H1 (cell line): Measurements from ENCODE around the gene PHOSPHO2. TPM values are rescaled to one million over a fixed set of nuclear protein-coding genes. Genes with fewer than 3 reads are reported as not detected.
"Not testable (repeated sequence)": the region's sequence is repeated elsewhere in the genome, so short reads cannot be mapped to it uniquely, and the experiment has no call there.

Source experiments
- CTCF ChIA-PET: fragments of 300-600 bp; sonication (Branson Sonifier 250); formaldehyde crosslinking; loops from one replicate; lab custom pipeline; 2021; ENCODE audit not compliant: partially characterized antibody; lab: Charles Lee
- POLR2A ChIA-PET: fragments of 300-600 bp; sonication (Branson Sonifier 250); formaldehyde crosslinking; loops from one replicate; lab custom pipeline; 2021; ENCODE audit warnings: inconsistent platforms; ENCODE audit not compliant: partially characterized antibody; lab: Charles Lee
- DNase-seq, 2 experiments: peaks; one replicate each; pipeline versions ENCODE4 v3.0.0 to v3.0.0-alpha.2; 2010 to 2022; ENCODE audit warnings: low spot score in 2 of 2, low read depth in 1 of 2, mixed read lengths in 1 of 2
- FAIRE-seq: peaks from 2 replicates; lab custom pipeline; 2011; peaks lifted over from hg19 to GRCh38; lab: Jason Lieb, UNC
- H2AFZ ChIP-seq: 2 replicates; pipeline ENCODE4 v1.8.1; 2012; ENCODE audit warnings: low read length, inconsistent platforms
- H2AK5ac ChIP-seq: 2 replicates; pipeline ENCODE4 v1.6.1; 2013; ENCODE audit warnings: low read depth, low read length
- H2BK120ac ChIP-seq: replicated peaks from 2 replicates; pipeline ENCODE3; 2013; ENCODE audit warnings: low read depth, low read length, inconsistent platforms
- H2BK12ac ChIP-seq: 2 replicates; pipeline ENCODE4 v1.6.1; 2013; ENCODE audit warnings: low read depth, low read length
- H2BK15ac ChIP-seq: 2 replicates; pipeline ENCODE4 v1.6.1; 2013; ENCODE audit warnings: low read length
- H2BK20ac ChIP-seq: 2 replicates; pipeline ENCODE4 v1.6.1; 2013; ENCODE audit warnings: low read length
- H2BK5ac ChIP-seq: 2 replicates; pipeline ENCODE4 v1.6.1; 2013; ENCODE audit warnings: low read depth, low read length
- H3K14ac ChIP-seq: 2 replicates; pipeline ENCODE4 v1.6.1; 2013; ENCODE audit warnings: inconsistent platforms; ENCODE audit not compliant: insufficient read length
- H3K18ac ChIP-seq: 2 replicates; pipeline ENCODE4 v1.6.1; 2013; ENCODE audit warnings: low read length; ENCODE audit errors: extremely low read depth
- H3K23ac ChIP-seq: 2 replicates; pipeline ENCODE4 v1.6.1; 2013; ENCODE audit warnings: inconsistent platforms; ENCODE audit not compliant: insufficient read length
- H3K23me2 ChIP-seq: 2 replicates; pipeline ENCODE4 v1.6.1; 2013; ENCODE audit warnings: low read depth, low read length
- H3K27ac ChIP-seq: 2 replicates; pipeline ENCODE4 v1.6.1; 2011; ENCODE audit warnings: low read depth, low read length, inconsistent platforms
- H3K27me3 ChIP-seq, 4 experiments: replicated peaks in 1 of 4; 1 replicate in 1 of 4; 2 replicates in 3 of 4; pipeline versions ENCODE4 v1.6.1 to v1.8.1; 2011 to 2013; ENCODE audit warnings: low read length in 3 of 4, mild to moderate bottlenecking in 3 of 4, inconsistent platforms in 2 of 4, mixed read lengths in 2 of 4, moderate library complexity in 1 of 4; ENCODE audit not compliant: control insufficient read depth in 3 of 4, insufficient read depth in 3 of 4; ENCODE audit errors: extremely low read depth in 1 of 4
- H3K36me3 ChIP-seq, 4 experiments: 2 replicates each; pipeline versions ENCODE4 v1.6.1 to v1.8.1; 2011 to 2013; ENCODE audit warnings: mild to moderate bottlenecking in 4 of 4, low read length in 3 of 4, moderate library complexity in 2 of 4, control low read depth in 1 of 4, inconsistent platforms in 1 of 4; ENCODE audit not compliant: insufficient read depth in 4 of 4, control insufficient read depth in 2 of 4
- H3K4ac ChIP-seq: replicated peaks from 2 replicates; pipeline ENCODE3; 2013; ENCODE audit warnings: low read length, low read depth, mixed read lengths, inconsistent platforms; ENCODE audit not compliant: insufficient read length
- H3K4me1 ChIP-seq, 4 experiments: replicated peaks in 1 of 4; 1 replicate in 1 of 4; 2 replicates in 3 of 4; pipeline versions ENCODE4 v1.6.1 to v1.8.1; 2011 to 2013; ENCODE audit warnings: low read length in 3 of 4, inconsistent platforms in 2 of 4, mixed read lengths in 1 of 4; ENCODE audit not compliant: insufficient read depth in 4 of 4, control insufficient read depth in 3 of 4
- H3K4me2 ChIP-seq, 2 experiments: 2 replicates each; pipeline versions ENCODE4 v1.6.1 to v1.8.1; 2011 to 2013; ENCODE audit warnings: low read depth in 2 of 2, low read length in 2 of 2, control low read depth in 1 of 2, inconsistent platforms in 1 of 2, mild to moderate bottlenecking in 1 of 2; ENCODE audit not compliant: insufficient read depth in 1 of 2
- H3K4me3 ChIP-seq, 4 experiments: fragments of 200-600, 300-600 bp in 1 of 4; sonication (generic), shearing (Covaris generic), sonication (Bioruptor Twin) in 1 of 4; 2 replicates each; pipeline versions ENCODE4 v1.5.1 to v1.8.1; 2011 to 2016; ENCODE audit warnings: low read length in 4 of 4, low read depth in 3 of 4, control low read depth in 2 of 4, inconsistent platforms in 2 of 4, mild to moderate bottlenecking in 2 of 4, mixed read lengths in 1 of 4, moderate library complexity in 1 of 4; ENCODE audit not compliant: insufficient read depth in 2 of 4; ENCODE audit errors: extremely low read depth in 1 of 4
- H3K56ac ChIP-seq: replicated peaks from 2 replicates; pipeline ENCODE3; 2013; ENCODE audit warnings: low read depth, mild to moderate bottlenecking, mixed read lengths, low read length, inconsistent platforms; ENCODE audit not compliant: insufficient read length
- H3K79me1 ChIP-seq: 2 replicates; pipeline ENCODE4 v1.6.1; 2013; ENCODE audit warnings: low read depth, low read length, control low read depth
- H3K79me2 ChIP-seq, 2 experiments: 2 replicates each; pipeline versions ENCODE4 v1.6.1 to v1.8.1; 2012 to 2013; ENCODE audit warnings: low read length in 2 of 2, mild to moderate bottlenecking in 2 of 2, inconsistent platforms in 1 of 2; ENCODE audit not compliant: insufficient read depth in 2 of 2, control insufficient read depth in 1 of 2
- H3K9ac ChIP-seq, 4 experiments: replicated peaks in 1 of 4; 1 replicate in 1 of 4; 2 replicates in 3 of 4; pipeline versions ENCODE4 v1.6.1 to v1.8.1; 2011 to 2013; ENCODE audit warnings: low read depth in 3 of 4, low read length in 3 of 4, control low read depth in 2 of 4, mild to moderate bottlenecking in 2 of 4, moderate library complexity in 2 of 4, inconsistent platforms in 1 of 4; ENCODE audit errors: extremely low read depth in 1 of 4
- H3K9me3 ChIP-seq, 2 experiments: 2 replicates each; pipeline versions ENCODE4 v1.6.1 to v1.8.1; 2012 to 2013; ENCODE audit warnings: mild to moderate bottlenecking in 2 of 2, moderate library complexity in 2 of 2, control low read depth in 1 of 2, inconsistent platforms in 1 of 2, low read depth in 1 of 2, low read length in 1 of 2, mixed read lengths in 1 of 2; ENCODE audit not compliant: insufficient read depth in 2 of 2
- H4K20me1 ChIP-seq, 2 experiments: replicated peaks in 1 of 2; 2 replicates each; pipeline versions ENCODE3 to v1.8.1; 2011 to 2013; ENCODE audit warnings: inconsistent platforms in 2 of 2, low read length in 2 of 2, mild to moderate bottlenecking in 1 of 2; ENCODE audit not compliant: insufficient read depth in 2 of 2, control insufficient read depth in 1 of 2
- H4K5ac ChIP-seq: 2 replicates; pipeline ENCODE4 v1.6.1; 2013; ENCODE audit warnings: low read length, low read depth, mixed read lengths, inconsistent platforms; ENCODE audit not compliant: insufficient read length
- H4K8ac ChIP-seq: 2 replicates; pipeline ENCODE4 v1.8.0; 2013; ENCODE audit warnings: mild to moderate bottlenecking, moderate library complexity, low read length, inconsistent platforms; ENCODE audit not compliant: insufficient read depth; ENCODE audit errors: extremely low read depth
- H4K91ac ChIP-seq: replicated peaks from 2 replicates; pipeline ENCODE3; 2013; ENCODE audit warnings: low read length, mixed read lengths, inconsistent platforms; ENCODE audit not compliant: insufficient read length
- EZH2 ChIP-seq: fragments of 200-600 bp; sonication (generic); IDR thresholded peaks from 2 replicates; pipeline ENCODE4 v1.7.1; 2012; ENCODE audit warnings: low read depth, mild to moderate bottlenecking, moderate library complexity, low read length, inconsistent platforms; ENCODE audit not compliant: severe bottlenecking
- JUN ChIP-seq: IDR thresholded peaks from 2 replicates; pipeline ENCODE4 v1.6.1; 2011; ENCODE audit warnings: low read depth, mild to moderate bottlenecking, improper control_type of control experiment, low read length
- SIX5 ChIP-seq: IDR thresholded peaks from 2 replicates; pipeline ENCODE4 v1.6.1; 2011; ENCODE audit warnings: mild to moderate bottlenecking, low read depth, low read length
- SP1 ChIP-seq: IDR thresholded peaks from 2 replicates; pipeline ENCODE4 v1.6.1; 2011; ENCODE audit warnings: low read depth, low read length
- TBP ChIP-seq: IDR thresholded peaks from 2 replicates; pipeline ENCODE4 v1.6.1; 2011; ENCODE audit warnings: low read depth, low read length, improper control_type of control experiment
- WGBS, 2 experiments: shearing (Covaris generic) in 1 of 2; methylation state at CpG; one replicate each; pipeline versions ENCODE4 v1.1.6 to v1.1.7; 2013 to 2015; ENCODE audit warnings: low lambda C conversion rate in 2 of 2, mixed read lengths in 2 of 2, inconsistent platforms in 1 of 2, low coverage in 1 of 2, missing lambda C conversion rate in 1 of 2; ENCODE audit not compliant: insufficient replicate concordance in 2 of 2, insufficient coverage in 1 of 2, insufficient read length in 1 of 2; ENCODE audit errors: extremely low coverage in 1 of 2, missing lambda C conversion rate in 1 of 2; 5-methylcytosine and 5-hydroxymethylcytosine counted together
- polyA plus RNA-seq, 7 experiments: library from polyadenylated mRNA; depleted of rRNA in 3 of 7; stranded (reverse) in 5 of 7; unstranded in 2 of 7; fragments of >200 nt in 5 of 7; fragments of 200-250 nt in 2 of 7; gene quantifications; 1 replicate in 5 of 7; 2 replicates in 1 of 7; 4 replicates in 1 of 7; pipeline versions ENCODE4 v1.2.1 to v1.2.3, GENCODE V29; 2011 to 2013; ENCODE audit warnings: missing spikeins in 2 of 7, mixed read lengths in 2 of 7
- total RNA-seq: library from RNA; stranded (reverse); fragmentation: NEBNext Ultra II Directional; extraction: Animal tissue kit (Norgen Biotek cat#: 25700); gene quantifications from 2 replicates; pipeline ENCODE4 v1.2.1, GENCODE V29; 2021

PHOSPHO2 gene
- total and polyA plus RNA-seq, 2 of the 8 experiments (the other 6 are each of a cell fraction or from before 2014, with no cell fraction given): 2.4 to 8.5 TPM

DNA sequence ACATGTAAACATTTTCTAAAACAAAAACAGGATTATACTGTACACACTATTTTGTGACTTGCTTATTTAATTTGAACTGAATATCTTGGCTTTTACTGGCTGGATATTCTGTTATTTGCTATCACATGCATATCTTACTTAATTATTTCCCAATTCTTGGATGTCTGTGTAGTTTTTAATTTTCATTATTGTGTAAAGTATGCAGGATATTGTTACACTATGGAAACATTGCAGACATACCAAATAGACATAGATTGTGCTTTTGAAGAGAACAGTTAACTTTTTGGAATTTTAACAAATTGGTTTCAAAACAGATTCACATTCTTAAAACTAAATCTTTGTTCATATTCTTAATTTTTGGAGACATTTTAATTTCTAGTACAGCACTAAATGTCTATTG is 2.1 kb downstream of the PHOSPHO2 start (continued):
- TF ChIP-seq JUN: no peak
- TF ChIP-seq TBP: no peak
- no peak for TF ChIP-seq SP1
- no peak for TF ChIP-seq SIX5
- no peak for TF ChIP-seq EZH2

DNA sequence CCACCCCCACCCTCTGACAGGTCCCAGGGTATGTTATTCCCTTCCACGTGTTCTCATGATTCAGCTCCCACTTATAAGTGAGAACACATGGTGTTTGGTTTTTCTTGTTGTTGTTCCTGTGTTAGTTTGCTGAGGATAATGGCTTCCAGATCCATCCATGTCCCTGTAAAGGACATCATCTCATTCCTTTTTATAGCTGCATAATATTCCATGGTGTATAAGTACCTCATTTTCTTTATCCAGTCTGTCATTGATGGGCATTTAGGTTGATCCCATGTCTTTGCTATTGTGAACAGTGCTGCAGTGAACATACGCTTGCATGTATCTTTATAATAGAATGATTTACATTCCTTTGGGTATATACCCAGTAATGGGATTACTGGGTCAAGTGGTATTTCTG is 4.9 kb downstream of the PHOSPHO2 start:
- H3K23me2 ChIP-seq, H3K4me3 ChIP-seq, H2BK120ac ChIP-seq, H3K27ac ChIP-seq, DNase-seq, H3K56ac ChIP-seq, H3K27me3 ChIP-seq, H2AFZ ChIP-seq, H4K5ac ChIP-seq, H4K20me1 ChIP-seq, H3K4me1 ChIP-seq, CTCF ChIA-PET, H3K79me1 ChIP-seq, H3K79me2 ChIP-seq, FAIRE-seq, H3K4me2 ChIP-seq, H3K9ac ChIP-seq, H2BK5ac ChIP-seq, H2AK5ac ChIP-seq, H3K14ac ChIP-seq, H3K4ac ChIP-seq, H3K23ac ChIP-seq, H3K18ac ChIP-seq, H2BK20ac ChIP-seq, H2BK12ac ChIP-seq, H2BK15ac ChIP-seq, H3K9me3 ChIP-seq, H4K91ac ChIP-seq, H4K8ac ChIP-seq: not testable (repeated sequence)
- POLR2A ChIA-PET: interaction anchor here (0.8 kb wide), 2 partner anchors 35 to 114 kb away, joined by 3 read pairs; no protein-coding TSS in a partner anchor
- peaks cover 0 to 24% (median 0%) of the 10 kb centered on the region in 4 experiments; a peak in 3 of 8 replicates for H3K36me3 ChIP-seq
- WGBS, 2 experiments: 90% methylated on average over 2 of the region's 2 CpGs; no CpG with 5 or more reads in 1 of the 2 experiments
